HepG2 (cell line): Measurements from ENCODE around the gene CAPZA1. TPM values are rescaled to one million over a fixed set of nuclear protein-coding genes. Genes with fewer than 3 reads are reported as not detected.
A peak's percentile ranks its signal among the peaks of the same experiment; 100 is the strongest.

ENCODE experiments used
- ATAC-seq: fragments of 200-7000 bp; cut with Tn5 transposase; 3 replicates; pipeline ENCODE4 v1.9.1; 2020; ENCODE audit warnings: mild to moderate bottlenecking, moderate library complexity
- BruUV-seq: library from RNA; stranded (reverse); fragments of 400-500 nt; replicated peaks from 2 replicates; lab custom pipeline; 2021; lab: Mats Ljungman, UMichigan
- CTCF ChIA-PET: fragments of 300-600 bp; formaldehyde crosslinking; extraction: SDS; loops from one replicate; lab custom pipeline; 2021; ENCODE audit warnings: low total read pairs, inconsistent platforms, low intra/inter-chr PET ratio; lab: Yijun Ruan, JAX
- POLR2A ChIA-PET: fragments of 350-600 bp; sonication (Branson Sonifier 250); formaldehyde crosslinking; loops from one replicate; lab custom pipeline; 2020; ENCODE audit warnings: antibody characterized with exemption, inconsistent platforms; lab: Yijun Ruan, JAX
- DNase-seq: peaks from one replicate; pipeline ENCODE4 v3.0.0-alpha.2; 2015; ENCODE audit warnings: low spot score
- FAIRE-seq: peaks from 3 replicates; lab custom pipeline; 2011; peaks lifted over from hg19 to GRCh38; lab: Jason Lieb, UNC
- H2AFZ ChIP-seq: one replicate; pipeline ENCODE4 v1.6.1; 2011; ENCODE audit warnings: low read length, inconsistent platforms
- H3K27ac ChIP-seq: fragments of 300-600 bp; 3 replicates; pipeline ENCODE4 v1.8.0; 2011; ENCODE audit warnings: mixed run types, mild to moderate bottlenecking, mixed read lengths, low read length, inconsistent platforms; ENCODE audit not compliant: insufficient read depth; ENCODE audit errors: extremely low read length
- H3K27me3 ChIP-seq, 2 experiments: fragments of 200-600 bp in 1 of 2; 2 replicates in 1 of 2; 3 replicates in 1 of 2; pipeline versions ENCODE4 v1.6.0 to v1.8.0; 2011; ENCODE audit warnings: low read length in 2 of 2, mild to moderate bottlenecking in 2 of 2, moderate library complexity in 2 of 2, inconsistent platforms in 1 of 2; ENCODE audit not compliant: insufficient read depth in 2 of 2, control insufficient read depth in 1 of 2
- H3K36me3 ChIP-seq, 2 experiments: fragments of 200-600 bp in 1 of 2; replicated peaks in 1 of 2; 2 replicates in 1 of 2; 3 replicates in 1 of 2; pipeline versions ENCODE4 v1.5.1 to v1.8.0; 2011; ENCODE audit warnings: low read length in 2 of 2, inconsistent platforms in 1 of 2; ENCODE audit not compliant: insufficient read depth in 2 of 2, control insufficient read depth in 1 of 2
- H3K4me1 ChIP-seq: 2 replicates; pipeline ENCODE4 v1.5.1; 2012; ENCODE audit warnings: low read length, inconsistent platforms; ENCODE audit not compliant: insufficient read depth
- H3K4me2 ChIP-seq: 2 replicates; pipeline ENCODE4 v1.6.0; 2011; ENCODE audit warnings: low read depth, low read length, inconsistent platforms
- H3K4me3 ChIP-seq, 3 experiments: fragments of 200-600 bp in 1 of 3; sonication (generic), shearing (Covaris generic) in 1 of 3; replicated peaks in 1 of 3; 2 replicates each; pipeline ENCODE4 v1.5.1; 2011 to 2016; ENCODE audit warnings: low read length in 3 of 3, inconsistent platforms in 2 of 3, low read depth in 2 of 3, mild to moderate bottlenecking in 2 of 3, control low read depth in 1 of 3, mixed read lengths in 1 of 3; ENCODE audit not compliant: insufficient read depth in 1 of 3
- H3K79me2 ChIP-seq: one replicate; pipeline ENCODE4 v1.6.1; 2011; ENCODE audit warnings: low read length, inconsistent platforms; ENCODE audit not compliant: insufficient read depth
- H3K9ac ChIP-seq: 2 replicates; pipeline ENCODE4 v1.6.0; 2011; ENCODE audit warnings: mild to moderate bottlenecking, low read depth, low read length, inconsistent platforms; ENCODE audit not compliant: insufficient read depth
- H3K9me3 ChIP-seq: 2 replicates; pipeline ENCODE4 v1.5.1; 2012; ENCODE audit warnings: mild to moderate bottlenecking, low read length
- H4K20me1 ChIP-seq: 2 replicates; pipeline ENCODE4 v1.6.0; 2011; ENCODE audit warnings: inconsistent platforms, mild to moderate bottlenecking, low read length, moderate library complexity; ENCODE audit not compliant: insufficient read depth
- ARHGAP35 ChIP-seq: sonication (generic); formaldehyde crosslinking; IDR thresholded peaks from 2 replicates; pipeline ENCODE4 v1.9.0; 2022; ENCODE audit warnings: mild to moderate bottlenecking, inconsistent platforms, moderate library complexity, missing genetic modification reagents, borderline replicate concordance
- CHCHD3 ChIP-seq: sonication (generic); formaldehyde crosslinking; IDR thresholded peaks from 2 replicates; pipeline ENCODE4 v1.8.0; 2022; ENCODE audit warnings: mild to moderate bottlenecking, missing genetic modification reagents, moderate library complexity
- KMT2A ChIP-seq: sonication (generic); formaldehyde crosslinking; IDR thresholded peaks from 2 replicates; pipeline ENCODE4 v1.4.0; 2020; ENCODE audit warnings: missing genetic modification reagents
- ZFYVE20 ChIP-seq: sonication (generic); formaldehyde crosslinking; IDR thresholded peaks from 2 replicates; pipeline ENCODE4 v1.8.0; 2023; ENCODE audit warnings: low read depth, mild to moderate bottlenecking, moderate library complexity, missing genetic modification reagents, borderline replicate concordance
- ZNF576 ChIP-seq: sonication (generic); formaldehyde crosslinking; IDR thresholded peaks from 2 replicates; pipeline ENCODE4 v1.4.0; 2020; ENCODE audit warnings: mild to moderate bottlenecking, missing genetic modification reagents
- WGBS: methylation state at CpG from one replicate; pipeline ENCODE4 v1.1.6; 2017; ENCODE audit warnings: low lambda C conversion rate; 5-methylcytosine and 5-hydroxymethylcytosine counted together
- in situ Hi-C: cut with HindIII; loops from 2 replicates; pipeline ENCODE4 v1.10.0; 2017; ENCODE audit warnings: low pct_unique_long_range_greater_than_20kb; ENCODE audit not compliant: extremely low pct_ligation_motif_present
- intact Hi-C: fragments of 100-400 bp; cut with micrococcal nuclease; formaldehyde crosslinking; loops from one replicate; pipeline ENCODE4 v1.10.0; 2022; ENCODE audit not compliant: unreplicated experiment
- polyA plus RNA-seq, 8 experiments: library from polyadenylated mRNA; depleted of rRNA in 3 of 8; stranded (reverse) in 7 of 8; unstranded in 1 of 8; fragments of >200 nt; fragmentation: Illumina TruSeq in 4 of 8; extraction: Trizol in 4 of 8; gene quantifications; 2 replicates each; pipeline versions ENCODE4 v1.2.1 to v1.2.3, GENCODE V29; 2011 to 2016; ENCODE audit warnings: low read depth in 4 of 8, missing spikeins in 1 of 8, mixed read lengths in 1 of 8; ENCODE audit not compliant: insufficient read depth in 1 of 8
- total RNA-seq, 5 experiments: library from RNA; depleted of rRNA; stranded (reverse); fragments of >200 nt; fragmentation: Illumina TruSeq; extraction: Trizol; gene quantifications; 2 replicates each; pipeline ENCODE4 v1.2.3, GENCODE V29; 2016; ENCODE audit warnings: low read depth in 1 of 5

Gene CAPZA1
- total and polyA plus RNA-seq, 2 of the 13 experiments (the other 11 are each of a cell fraction or from before 2014, with no cell fraction given), result 67.0 to 117 TPM

- Histone ChIP-seq H3K27me3 (peaks cover 11 to 59% of the 10 kb centered on the region in 2 experiments), H4K20me1 (peaks cover 5% of the 10 kb centered on the region; the same call in 1 of the 2 replicates), H3K4me2 (peak overlapping the region; percentile 81), H2AFZ (no peak overlapping the region), H3K36me3 (no peaks in the 10 kb centered on the region), H3K4me1 (peaks cover 30% of the 10 kb centered on the region), H3K27ac (no peak overlapping the region), H3K9me3 (no peaks in the 10 kb centered on the region), H3K79me2 (no peaks in the 10 kb centered on the region), H3K9ac (no peak overlapping the region), H3K4me3 (peak overlapping the region; percentile 52 to 75 (median 54))
- intact Hi-C loops (loop anchor here (2.0 kb wide), 1 partner anchor 359 kb away; the partner anchor contains the start of gene LRIG2), in situ Hi-C loops (loop anchor here (25.0 kb wide), 1 partner anchor 324 kb away; no protein-coding TSS in a partner anchor)
- WGBS, result 26% methylated on average over 8 of the region's 14 CpGs
- FAIRE-seq (no peak), ATAC-seq (no peak), DNase-seq (no peak)
- no TSS peak for BruUV-seq
- POLR2A ChIA-PET, result interaction anchor here (0.5 to 0.9 kb wide), 2 partner anchors 9 to 169 kb away, joined by 3 read pairs; no protein-coding TSS in a partner anchor
- CTCF ChIA-PET, result no interaction called here
- TF ChIP-seq CHCHD3, result no peak
- no peak for TF ChIP-seq ZFYVE20 (CRISPR knock-in tag)
- no peak for TF ChIP-seq KMT2A (CRISPR knock-in tag)
- no peak for TF ChIP-seq ZNF576
- TF ChIP-seq ARHGAP35 (CRISPR knock-in tag), result no peak
Observed at GRCh38 chr1:112713466-112714312, 94.1 kb downstream of the CAPZA1 start.
